Tibial artery (tissue), 4 donors: ENCODE measurements around the gene ZNF804B.

ENCODE experiments used
- DNase-seq, 2 donors: peaks; one replicate each; pipeline ENCODE4 v3.0.0-alpha.2; 2019
- H3K27ac ChIP-seq, 2 donors: fragments of 200-600 bp; sonication (generic) in 1 of 2; 1 replicate in 1 of 2; 2 replicates in 1 of 2; pipeline ENCODE4 v1.5.1; 2018 to 2019; ENCODE audit warnings: mild to moderate bottlenecking in 1 of 2
- H3K27me3 ChIP-seq, 2 donors: fragments of 200-600 bp; sonication (generic) in 1 of 2; one replicate each; pipeline versions ENCODE4 v1.5.1 to v1.6.0; 2016 to 2019
- H3K36me3 ChIP-seq, 3 donors: fragments of 200-600 bp; sonication (generic) in 2 of 3; one replicate each; pipeline ENCODE4 v1.5.1; 2016 to 2019; ENCODE audit warnings: mild to moderate bottlenecking in 2 of 3
- H3K4me1 ChIP-seq, 4 donors: fragments of 200-600 bp; sonication (generic) in 2 of 4; 1 replicate in 3 of 4; 2 replicates in 1 of 4; pipeline ENCODE4 v1.5.1; 2016 to 2019
- H3K4me3 ChIP-seq, 2 donors: fragments of 200-600 bp; sonication (generic) in 1 of 2; 1 replicate in 1 of 2; 2 replicates in 1 of 2; pipeline ENCODE4 v1.5.1; 2018 to 2019; ENCODE audit warnings: mild to moderate bottlenecking in 2 of 2
- H3K9me3 ChIP-seq, 3 donors: fragments of 200-600 bp; sonication (generic) in 1 of 3; one replicate each; pipeline ENCODE4 v1.5.1; 2016 to 2019
- CTCF ChIP-seq, 2 experiments: fragments of 200-600 bp in 1 of 2; fragments of 450-650 bp in 1 of 2; IDR thresholded peaks; one replicate each; pipeline ENCODE4 v1.5.1; 2017 to 2019; ENCODE audit warnings: antibody characterized with exemption in 2 of 2, mild to moderate bottlenecking in 1 of 2, moderate library complexity in 1 of 2
- intact Hi-C: fragments of 100-400 bp; cut with DNase I; formaldehyde crosslinking; loops from one replicate; pipeline ENCODE4 v1.15.0; 2023; ENCODE audit warnings: low total_unique reads

The ZNF804B gene

DNA sequence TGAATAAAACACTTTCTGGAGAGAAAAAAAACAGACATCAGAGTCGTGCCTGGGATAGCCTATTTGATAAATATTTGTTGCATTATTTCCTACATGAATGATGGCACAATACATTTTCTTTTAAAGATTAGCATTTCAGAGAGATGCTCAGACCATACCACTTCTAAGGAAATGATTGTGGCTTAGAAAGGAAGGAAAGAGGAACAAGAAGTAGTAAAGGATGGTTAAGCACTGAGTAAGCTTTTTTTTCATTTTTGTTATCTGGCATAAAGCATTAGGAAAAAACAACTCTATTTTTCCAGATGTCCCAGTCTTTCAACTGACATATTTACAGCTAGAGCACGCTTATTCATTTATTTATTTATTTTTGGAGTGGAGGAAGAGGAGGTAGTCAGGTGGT is 294.9 kb downstream of the ZNF804B start:
- Histone ChIP-seq H3K27ac (no peak overlapping the region), H3K27me3 (no peaks in the 10 kb centered on the region), H3K4me3 (no peak overlapping the region), H3K36me3 (no peaks in the 10 kb centered on the region), H3K9me3 (no peaks in the 10 kb centered on the region), H3K4me1 (no peaks in the 10 kb centered on the region)
- intact Hi-C loops, result no loop called here
- DNase-seq, result no peak
- TF ChIP-seq CTCF (IDR thresholded peaks at IDR 0.05), result no peak

DNA sequence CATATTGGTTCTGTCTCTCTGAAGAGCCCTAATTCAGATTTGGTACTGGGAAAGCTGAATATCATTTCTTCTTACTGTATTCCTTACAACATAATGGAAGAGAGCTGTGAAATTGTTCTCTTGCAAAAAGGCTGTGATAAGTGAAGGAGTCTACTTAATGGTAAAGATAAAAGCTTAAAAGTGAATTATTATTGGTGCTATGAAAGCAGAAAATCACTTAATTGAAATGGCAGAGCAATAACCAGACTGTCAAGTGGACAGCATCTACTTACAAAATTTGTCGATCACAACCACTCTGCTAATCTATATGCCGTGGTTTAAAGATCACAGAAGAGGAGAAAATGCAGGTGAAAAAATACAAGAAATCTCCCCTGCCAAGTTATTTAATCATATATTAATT is 300.7 kb downstream of the ZNF804B start:
- Histone ChIP-seq H3K4me1 (no peaks in the 10 kb centered on the region), H3K9me3 (no peaks in the 10 kb centered on the region), H3K27ac (no peak overlapping the region), H3K27me3 (no peaks in the 10 kb centered on the region), H3K36me3 (no peaks in the 10 kb centered on the region), H3K4me3 (no peak overlapping the region)
- intact Hi-C loops, result no loop called here
- TF ChIP-seq CTCF (IDR thresholded peaks at IDR 0.05), result no peak
- no peak for DNase-seq

GRCh38 chr7:89064831-89065230 is 305.3 kb downstream of the ZNF804B start:
- no peak overlapping the region for H3K27ac ChIP-seq
- H3K36me3 ChIP-seq, result no peaks in the 10 kb centered on the region
- DNase-seq, result no peak
- no peak for TF ChIP-seq CTCF (IDR thresholded peaks at IDR 0.05)
- no peak overlapping the region for H3K4me3 ChIP-seq
- H3K4me1 ChIP-seq, result no peaks in the 10 kb centered on the region
- no peaks in the 10 kb centered on the region for H3K9me3 ChIP-seq
- intact Hi-C loops, result no loop called here
- no peaks in the 10 kb centered on the region for H3K27me3 ChIP-seq

- Histone ChIP-seq H3K27ac (no peak overlapping the region), H3K4me1 (no peaks in the 10 kb centered on the region), H3K4me3 (no peak overlapping the region), H3K27me3 (no peaks in the 10 kb centered on the region), H3K36me3 (no peaks in the 10 kb centered on the region), H3K9me3 (no peaks in the 10 kb centered on the region)
- DNase-seq, result no peak
- TF ChIP-seq CTCF (IDR thresholded peaks at IDR 0.05), result no peak
- intact Hi-C loops, result no loop called here
Observed at GRCh38 chr7:89067048-89067447, 307.5 kb downstream of the ZNF804B start.

GRCh38 chr7:89072081-89072480 is 312.6 kb downstream of the ZNF804B start:
- H3K36me3 ChIP-seq, result no peaks in the 10 kb centered on the region
- intact Hi-C loops, result no loop called here
- TF ChIP-seq CTCF (IDR thresholded peaks at IDR 0.05), result no peak
- H3K27me3 ChIP-seq, result no peaks in the 10 kb centered on the region
- DNase-seq, result no peak
- H3K4me1 ChIP-seq, result no peaks in the 10 kb centered on the region
- no peak overlapping the region for H3K4me3 ChIP-seq
- no peaks in the 10 kb centered on the region for H3K9me3 ChIP-seq
- H3K27ac ChIP-seq, result no peak overlapping the region

GRCh38 chr7:89073776-89074175 is 314.3 kb downstream of the ZNF804B start:
- Histone ChIP-seq H3K9me3 (no peaks in the 10 kb centered on the region), H3K36me3 (no peaks in the 10 kb centered on the region), H3K27ac (no peak overlapping the region), H3K4me1 (no peaks in the 10 kb centered on the region), H3K4me3 (no peak overlapping the region), H3K27me3 (no peaks in the 10 kb centered on the region)
- no peak for TF ChIP-seq CTCF (IDR thresholded peaks at IDR 0.05)
- intact Hi-C loops, result no loop called here
- no peak for DNase-seq
